HG03521 (cell line): ENCODE measurements around the gene NBEA.
"Not testable (repeated sequence)": the region's sequence is repeated elsewhere in the genome, so short reads cannot be mapped to it uniquely, and the experiment has no call there.

Source experiments
- ATAC-seq: cut with Tn5 transposase; IDR thresholded peaks from one replicate; pipeline ENCODE4 v1.9.1; 2021; ENCODE audit warnings: mild to moderate bottlenecking, moderate library complexity; ENCODE audit not compliant: unreplicated experiment

NBEA gene

DNA sequence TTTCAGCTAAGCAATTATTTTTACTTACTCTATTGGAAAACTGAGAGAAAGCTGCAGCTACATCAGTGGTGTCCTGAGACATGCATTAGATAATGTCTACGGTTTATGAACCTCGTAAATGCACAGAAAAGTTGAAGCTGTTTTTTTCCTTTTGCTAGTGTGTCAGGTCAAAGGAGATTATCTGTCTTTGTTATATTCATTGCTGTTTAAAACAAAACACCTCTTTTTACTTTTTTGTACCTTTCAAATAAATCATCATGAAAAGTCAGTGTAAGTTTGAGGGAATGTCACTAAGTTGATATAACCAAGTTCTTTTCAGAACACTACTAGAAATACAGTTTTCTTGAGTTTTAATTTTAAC is 2.2 kb downstream of the NBEA start:
- ATAC-seq, result no peak

DNA sequence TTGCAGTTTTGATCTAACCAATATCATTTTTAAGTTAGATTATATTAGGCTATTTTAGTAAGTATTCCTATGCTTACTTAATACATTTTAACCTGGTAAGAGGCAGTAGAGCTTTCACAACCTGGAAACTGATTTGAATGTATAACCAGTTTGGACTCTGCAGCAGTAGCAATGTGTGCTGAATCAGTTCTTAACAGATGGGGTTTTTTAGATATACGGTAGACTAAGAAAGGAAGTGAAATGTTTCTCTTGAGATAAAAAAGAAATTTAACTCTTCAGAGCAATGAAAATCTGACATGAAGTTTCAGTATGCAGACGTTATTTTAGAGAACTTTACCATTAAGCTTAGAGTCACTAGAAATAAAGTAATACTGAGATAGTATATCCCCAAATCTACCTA is 2.7 kb downstream of the NBEA start:
- no peak for ATAC-seq

DNA sequence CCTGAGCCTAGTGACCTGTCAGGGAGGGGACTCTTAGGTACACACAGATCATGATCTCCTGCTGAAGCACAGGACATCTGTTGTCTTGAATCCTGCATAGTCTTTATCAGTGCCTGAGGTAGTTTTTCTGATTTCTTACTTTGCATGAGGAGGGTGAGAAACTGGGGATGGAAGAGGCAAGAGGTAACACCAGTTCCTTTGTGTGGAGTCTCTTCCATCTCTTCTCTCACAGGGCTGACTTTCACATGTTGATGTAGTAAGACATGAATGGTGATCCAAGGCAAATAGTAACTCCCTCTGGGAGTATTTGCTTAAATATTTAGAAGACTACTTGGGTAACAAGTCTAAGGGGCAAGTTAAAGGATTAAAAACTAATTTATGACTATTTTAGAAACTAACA is 9.5 kb downstream of the NBEA start:
- no peak for ATAC-seq

- no peak for ATAC-seq
Measured at GRCh38 chr13:34959489-34959888, 17.4 kb downstream of the NBEA start.

GRCh38 chr13:34964558-34964957 is 22.5 kb downstream of the NBEA start:
- no peak for ATAC-seq

- no peak for ATAC-seq
Measured at GRCh38 chr13:34967851-34968562, 25.9 kb downstream of the NBEA start.

DNA sequence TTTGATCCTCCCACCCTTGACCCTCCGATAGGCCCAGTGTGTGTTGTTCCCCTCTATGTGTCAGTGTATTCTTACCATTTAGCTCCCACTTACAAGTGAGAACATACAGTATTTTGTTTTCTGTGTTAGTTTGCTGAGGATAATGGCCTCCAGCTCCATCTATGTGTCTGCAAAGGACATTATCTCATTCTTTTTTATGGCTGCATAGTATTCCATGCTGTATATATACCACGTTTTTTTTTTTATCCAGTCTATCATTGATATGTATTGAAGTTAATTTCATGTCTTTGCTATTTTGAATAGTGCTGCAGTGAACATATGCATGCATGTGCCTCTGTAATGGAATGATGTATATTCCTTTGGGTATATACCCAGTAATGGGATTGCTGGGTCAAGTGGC is 27.5 kb downstream of the NBEA start:
- not testable (repeated sequence) for ATAC-seq

DNA sequence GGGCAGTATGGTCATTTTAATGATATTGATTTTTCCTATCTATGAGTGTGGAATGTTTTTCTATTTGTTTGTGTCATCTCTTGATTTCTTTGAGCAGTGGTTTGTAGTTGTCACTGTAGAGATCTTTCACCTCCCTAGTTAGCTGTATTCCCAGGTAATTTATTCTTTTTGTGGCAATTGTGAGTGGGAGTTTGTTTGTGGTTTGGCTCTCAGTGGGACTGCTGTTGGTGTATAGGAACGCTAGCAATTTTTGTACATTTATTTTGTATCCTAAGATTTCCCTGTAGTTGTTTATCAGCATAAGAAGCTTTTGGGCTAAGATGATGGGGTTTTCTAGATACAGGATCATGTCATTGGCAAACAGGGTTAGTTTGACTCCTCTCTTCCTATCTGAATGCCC is 28.9 kb downstream of the NBEA start:
- no peak for ATAC-seq

DNA sequence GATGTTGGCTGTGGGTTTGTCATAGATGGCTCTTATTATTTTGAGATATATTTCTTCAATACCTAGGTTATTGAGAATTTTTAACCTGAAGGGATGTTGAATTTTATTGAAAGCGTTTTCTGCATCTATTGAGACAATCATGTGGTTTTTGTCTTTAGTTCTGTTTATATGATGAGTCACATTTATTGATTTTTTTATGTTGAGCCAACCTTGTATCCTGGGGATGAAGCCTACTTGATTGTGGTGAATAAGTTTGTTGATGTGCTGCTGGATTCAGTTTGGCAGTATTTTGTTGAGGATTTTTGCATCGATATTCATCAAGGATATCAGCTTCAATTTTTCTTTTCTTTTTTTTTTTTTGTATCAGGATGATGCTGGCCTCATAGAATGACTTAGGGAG is 29.4 kb downstream of the NBEA start:
- ATAC-seq, result no peak

GRCh38 chr13:34985199-34985598 is 43.1 kb downstream of the NBEA start:
- ATAC-seq, result not testable (repeated sequence)

- no peak for ATAC-seq
Measured at GRCh38 chr13:34988330-34988791, 46.3 kb downstream of the NBEA start.

GRCh38 chr13:34990399-34991214 is 48.5 kb downstream of the NBEA start:
- no peak for ATAC-seq

GRCh38 chr13:34993470-34993869 is 51.4 kb downstream of the NBEA start:
- no peak for ATAC-seq

DNA sequence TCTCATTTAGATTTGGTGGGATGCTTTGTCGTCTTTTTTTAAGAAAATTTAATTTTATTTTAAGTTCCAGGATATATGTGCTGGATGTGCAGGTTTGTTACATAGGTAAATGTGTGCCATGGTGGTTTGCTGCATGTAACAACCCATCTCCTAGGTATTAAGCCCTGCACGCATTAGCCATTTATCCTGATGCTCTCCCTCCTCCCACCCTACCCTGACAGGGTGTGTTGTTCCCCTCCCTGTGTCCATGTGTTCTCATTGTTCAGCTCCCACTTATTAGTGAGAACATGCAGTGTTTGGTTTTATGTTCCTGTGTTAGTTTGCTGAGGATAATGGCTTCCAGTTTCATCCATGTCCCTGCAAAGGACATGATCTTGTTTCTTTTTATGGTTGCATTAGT is 61.7 kb downstream of the NBEA start:
- not testable (repeated sequence) for ATAC-seq

- ATAC-seq, result no peak
Measured at GRCh38 chr13:35005051-35005450, 63.0 kb downstream of the NBEA start.

DNA sequence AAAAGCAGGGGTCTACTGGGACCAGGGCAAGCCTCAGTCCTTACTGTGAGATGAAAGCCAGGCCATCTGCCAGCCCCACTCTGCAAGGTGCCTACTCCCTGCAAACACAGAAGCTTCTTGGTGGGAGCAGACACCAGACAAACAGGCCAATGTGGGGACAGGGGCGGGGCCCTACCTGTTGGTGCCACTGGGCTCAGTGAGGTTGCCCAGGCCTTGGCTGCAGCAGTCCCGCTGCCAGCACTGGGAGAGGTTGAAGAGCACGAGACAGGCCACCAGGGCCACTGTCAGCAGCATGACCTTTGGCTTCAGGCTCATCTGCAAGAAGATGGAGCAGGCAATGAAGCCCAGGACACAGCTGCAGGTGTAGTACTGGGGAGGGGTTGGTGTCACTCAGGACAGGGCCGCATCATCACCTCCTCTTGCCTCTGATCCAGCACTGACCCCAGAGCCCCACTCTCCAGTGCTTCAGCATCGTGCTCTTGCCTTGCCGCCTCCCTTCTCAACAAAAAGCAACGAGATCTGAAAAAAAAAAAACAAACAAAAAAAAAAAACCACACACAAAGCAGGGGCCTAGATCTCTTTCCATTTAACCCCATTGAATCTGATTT is 72.6 kb downstream of the NBEA start:
- ATAC-seq, result no peak

- no peak for ATAC-seq
Measured at GRCh38 chr13:35016362-35017112, 74.5 kb downstream of the NBEA start.

DNA sequence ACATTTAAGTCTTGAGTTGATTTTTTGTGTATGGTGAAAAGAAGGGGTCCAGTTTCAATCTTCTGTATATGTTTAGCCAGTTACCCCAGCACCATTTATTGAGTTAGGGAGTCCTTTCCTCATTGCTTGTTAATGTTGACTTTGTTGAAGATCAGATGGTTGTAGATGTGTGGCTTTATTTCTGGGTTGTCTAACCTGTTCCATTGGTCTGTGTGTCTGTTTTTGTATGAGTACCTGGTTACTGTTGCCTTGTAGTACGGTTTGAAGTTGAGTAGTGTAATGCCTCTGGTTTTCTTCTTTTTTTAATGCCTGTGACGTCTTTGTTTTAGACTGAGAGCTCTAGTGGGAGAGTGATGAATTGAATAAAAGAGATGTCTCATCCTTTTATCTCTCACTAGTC is 83.2 kb downstream of the NBEA start:
- no peak for ATAC-seq

DNA sequence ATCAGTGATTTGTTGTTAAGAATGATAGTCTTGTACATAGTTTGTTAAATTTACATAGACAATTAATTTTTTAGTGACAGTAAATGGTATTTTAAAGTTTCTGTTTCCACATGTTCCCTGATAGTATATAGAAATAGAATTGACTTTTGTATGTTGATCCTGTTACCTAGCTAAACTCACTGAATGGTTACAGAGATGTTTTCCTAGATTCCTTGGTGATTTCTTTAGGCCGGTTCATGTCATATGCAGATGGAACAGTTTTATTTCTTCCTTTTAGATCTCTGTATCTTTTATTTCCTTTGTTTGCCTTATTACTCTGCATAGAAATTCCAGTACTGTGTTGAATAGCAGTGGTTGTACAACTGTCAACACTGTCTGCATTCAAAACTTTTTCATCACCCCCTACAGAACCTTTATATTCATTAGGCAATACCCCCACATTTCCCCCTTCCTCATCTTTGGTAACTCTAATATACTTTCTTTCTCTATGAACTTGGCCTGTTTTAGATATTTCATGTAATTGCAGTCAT is 86.3 kb downstream of the NBEA start:
- no peak for ATAC-seq

DNA sequence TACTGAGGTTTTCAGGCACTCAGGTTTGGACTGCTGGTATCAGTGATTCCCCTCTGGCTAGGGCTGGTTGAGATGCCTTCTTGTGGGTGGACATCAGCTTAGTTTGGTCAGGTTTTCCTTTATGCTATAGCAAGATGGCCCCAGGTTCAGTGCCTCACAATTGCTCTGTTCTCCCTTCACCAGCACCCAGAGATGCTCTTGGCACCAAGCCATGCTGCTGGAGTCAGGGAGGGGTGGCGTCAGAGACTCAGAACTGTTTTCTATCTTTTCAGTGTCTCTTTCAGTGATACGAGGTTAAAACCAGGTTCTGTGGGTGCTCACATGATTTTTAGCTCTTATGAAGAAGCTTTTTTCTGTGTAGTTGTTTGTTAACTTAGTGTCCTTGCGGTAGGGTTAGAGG is 96.9 kb downstream of the NBEA start:
- ATAC-seq, result no peak

DNA sequence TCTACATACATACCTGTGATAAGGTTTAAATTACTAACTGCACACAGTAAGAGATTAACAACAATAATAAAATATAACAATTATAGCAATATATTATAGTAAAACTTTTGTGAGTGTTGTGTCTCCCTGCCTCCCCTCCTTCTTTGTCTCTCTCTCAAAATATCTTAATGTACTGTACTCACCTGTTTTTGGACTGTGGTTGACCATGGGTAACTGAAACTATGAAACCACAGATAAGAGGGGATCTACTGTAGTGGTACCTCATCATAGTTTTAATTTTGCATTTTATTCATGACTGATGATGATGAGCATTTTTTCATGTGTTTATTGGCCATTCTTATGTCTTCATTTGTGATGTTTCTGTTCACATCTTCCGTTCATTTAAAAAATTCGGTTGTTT is 104.5 kb downstream of the NBEA start:
- no peak for ATAC-seq
